Upper lobe of left lung (tissue), 6 donors: ENCODE data around the gene GAR1. TPM values are rescaled to one million over a fixed set of nuclear protein-coding genes. Genes with fewer than 3 reads are reported as not detected.

Experiments used
- ATAC-seq, 2 donors: fragments of 200-7000 bp; cut with Tn5 transposase; one replicate each; pipeline ENCODE4 v1.9.1; 2022; ENCODE audit warnings: mild to moderate bottlenecking in 2 of 2, moderate library complexity in 2 of 2; ENCODE audit not compliant: low FRiP score in 2 of 2
- DNase-seq, 2 donors: peaks; one replicate each; pipeline ENCODE4 v3.0.0-alpha.2; 2019 to 2020
- H3K27ac ChIP-seq, 4 donors: fragments of 200-600 bp; sonication (generic); one replicate each; pipeline ENCODE4 v1.5.1; 2016 to 2019
- H3K27me3 ChIP-seq, 4 donors: fragments of 200-600 bp; sonication (generic); one replicate each; pipeline ENCODE4 v1.5.1; 2017 to 2019
- H3K36me3 ChIP-seq, 4 donors: fragments of 200-600 bp; sonication (generic); one replicate each; pipeline ENCODE4 v1.5.1; 2016 to 2019
- H3K4me1 ChIP-seq, 4 donors: fragments of 200-600 bp; sonication (generic); one replicate each; pipeline ENCODE4 v1.5.1; 2018 to 2019
- H3K4me3 ChIP-seq, 4 donors: fragments of 200-600 bp; sonication (generic); one replicate each; pipeline ENCODE4 v1.5.1; 2017 to 2019; ENCODE audit warnings: mild to moderate bottlenecking in 2 of 4, moderate library complexity in 1 of 4
- H3K9me3 ChIP-seq, 4 donors: fragments of 200-600 bp; sonication (generic); one replicate each; pipeline ENCODE4 v1.5.1; 2018 to 2019
- CTCF ChIP-seq, 6 experiments: fragments of 450-650 bp in 4 of 6; fragments of 200-600 bp in 2 of 6; sonication (generic) in 2 of 6; IDR thresholded peaks; one replicate each; pipeline ENCODE4 v1.5.1; 2016 to 2019; ENCODE audit warnings: antibody characterized with exemption in 6 of 6
- EP300 ChIP-seq, 4 donors: sonication (generic); formaldehyde crosslinking; IDR thresholded peaks; one replicate each; pipeline ENCODE4 v1.5.1; 2017; ENCODE audit warnings: antibody characterized with exemption in 4 of 4, control low read depth in 2 of 4
- POLR2A ChIP-seq, 4 donors: fragments of 450-650 bp; IDR thresholded peaks; one replicate each; pipeline ENCODE4 v1.5.1; 2016 to 2017; ENCODE audit warnings: antibody characterized with exemption in 4 of 4, mild to moderate bottlenecking in 2 of 4
- POLR2AphosphoS5 ChIP-seq, 2 donors: sonication (generic); formaldehyde crosslinking; IDR thresholded peaks; one replicate each; pipeline ENCODE4 v1.5.1; 2017; ENCODE audit warnings: antibody characterized with exemption in 2 of 2
- WGBS, 2 donors: methylation state at CpG; one replicate each; pipeline ENCODE4 v1.1.5; 2017 to 2018; 5-methylcytosine and 5-hydroxymethylcytosine counted together
- total RNA-seq, 6 donors: library from RNA; depleted of rRNA in 4 of 6; stranded (reverse); fragments of >200 nt in 4 of 6; gene quantifications; one replicate each; pipeline versions ENCODE4 v1.1.0 to v1.2.1, GENCODE V29; 2016 to 2021
- donor health status: DM: no; HTN: no; CAD: no; lungs with moderate emphysema.
- donor health status: DM: no; HTN: yes; CAD: no; lungs with severe emphysema.

The GAR1 gene
- total RNA-seq, 6 donors from 2014 or later = 2.1 to 14.6 (median 9.1) TPM

- Histone ChIP-seq H3K36me3 (peaks cover 0 to 28% (median 5%) of the 10 kb centered on the region in 4 donors), H3K4me3 (no peak within 1 kb of the TSS), H3K9me3 (no peaks in the 10 kb centered on the region), H3K27me3 (no peaks in the 10 kb centered on the region), H3K4me1 (no peaks in the 10 kb centered on the region), H3K27ac (no peak within 1 kb of the TSS)
- DNase-seq = no peak
- TF ChIP-seq POLR2A (IDR thresholded peaks at IDR 0.05) = no peak
- TF ChIP-seq CTCF (IDR thresholded peaks at IDR 0.05) = no peak
- no peak for TF ChIP-seq EP300 (IDR thresholded peaks at IDR 0.05)
- TF ChIP-seq POLR2AphosphoS5 (IDR thresholded peaks at IDR 0.05) = no peak
- WGBS, 2 donors = 98 to 99% methylated on average over 2 of the region's 2 CpGs
- no peak for ATAC-seq
Observed at GRCh38 chr4:109827672-109828071, 12.1 kb downstream of the GAR1 start, which contains the start of gene RRH. TSS of gene RRH (plus strand) at chr4:109827972. CDS start at chr4:109828028, 56 bp downstream.

GRCh38 chr4:109833756-109834155, 18.2 kb downstream of the GAR1 start:
- TF ChIP-seq POLR2A (IDR thresholded peaks at IDR 0.05) (no peak), EP300 (IDR thresholded peaks at IDR 0.05) (no peak), POLR2AphosphoS5 (IDR thresholded peaks at IDR 0.05) (no peak), CTCF (IDR thresholded peaks at IDR 0.05) (no peak)
- 83 to 87% methylated on average over 4 of the region's 4 CpGs for WGBS, 2 donors
- Histone ChIP-seq H3K4me3 (no peak overlapping the region), H3K9me3 (no peaks in the 10 kb centered on the region), H3K27ac (no peak overlapping the region), H3K4me1 (no peaks in the 10 kb centered on the region), H3K36me3 (no peaks in the 10 kb centered on the region), H3K27me3 (no peaks in the 10 kb centered on the region)
- ATAC-seq (no peak), DNase-seq (no peak)

GRCh38 chr4:109836985-109837384, 21.4 kb downstream of the GAR1 start:
- 69 to 73% methylated on average over 3 of the region's 3 CpGs for WGBS, 2 donors

GRCh38 chr4:109846395-109847098, 31.0 kb downstream of the GAR1 start:
- Histone ChIP-seq H3K4me1 (no peaks in the 10 kb centered on the region), H3K36me3 (no peaks in the 10 kb centered on the region), H3K27me3 (no peaks in the 10 kb centered on the region), H3K9me3 (no peaks in the 10 kb centered on the region), H3K27ac (no peak overlapping the region), H3K4me3 (no peak overlapping the region)
- no peak for ATAC-seq
- DNase-seq = no peak
- TF ChIP-seq POLR2A (IDR thresholded peaks at IDR 0.05) (no peak), EP300 (IDR thresholded peaks at IDR 0.05) (no peak), POLR2AphosphoS5 (IDR thresholded peaks at IDR 0.05) (no peak), CTCF (IDR thresholded peaks at IDR 0.05) (no peak)
- 41 to 44% methylated on average over 6 of the region's 6 CpGs for WGBS, 2 donors

More at GRCh38 chr4:109836985-109837384, 21.4 kb downstream of the GAR1 start:
- Histone ChIP-seq H3K27me3 (no peaks in the 10 kb centered on the region), H3K27ac (no peak overlapping the region), H3K4me3 (no peak overlapping the region), H3K4me1 (no peaks in the 10 kb centered on the region), H3K9me3 (no peaks in the 10 kb centered on the region), H3K36me3 (no peaks in the 10 kb centered on the region)
- ATAC-seq (no peak), DNase-seq (no peak)
- TF ChIP-seq POLR2AphosphoS5 (IDR thresholded peaks at IDR 0.05) (no peak), POLR2A (IDR thresholded peaks at IDR 0.05) (no peak), EP300 (IDR thresholded peaks at IDR 0.05) (no peak), CTCF (IDR thresholded peaks at IDR 0.05) (no peak)
